ENCODE measurements around the gene HDAC6. TPM values are rescaled to one million over a fixed set of nuclear protein-coding genes. Genes with fewer than 3 reads are reported as not detected.

The HDAC6 gene
- polyA plus RNA-seq (ENCODE audit: insufficient read length in 3 of 3) = 100 to 1,000 TPM; 165 to 202 (median 198) TPM
- long read RNA-seq, donor 1, full-length matches to known transcripts = 3 of 15 reads
- long read RNA-seq, donor 1, partial matches to known transcripts = 12 of 15 reads
- long read RNA-seq, donor 1, other reads (novel, unspliced or antisense) = 0 of 15 reads
- long read RNA-seq, donor 2, full-length matches to known transcripts = 7 of 13 reads
- long read RNA-seq, donor 2, partial matches to known transcripts = 6 of 13 reads
- long read RNA-seq, donor 2, other reads (novel, unspliced or antisense) = 0 of 13 reads
- long read RNA-seq, donor 3, full-length matches to known transcripts = 5 of 21 reads
- long read RNA-seq, donor 3, partial matches to known transcripts = 16 of 21 reads
- long read RNA-seq, donor 3, other reads (novel, unspliced or antisense) = 0 of 21 reads
- long read RNA-seq, donor 4, full-length matches to known transcripts = 7 of 30 reads
- long read RNA-seq, donor 4, partial matches to known transcripts = 23 of 30 reads
- long read RNA-seq, donor 4, other reads (novel, unspliced or antisense) = 0 of 30 reads
- long read RNA-seq, donor 5, full-length matches to known transcripts = 3 of 3 reads
- long read RNA-seq, donor 5, partial matches to known transcripts = 0 of 3 reads
- long read RNA-seq, donor 5, other reads (novel, unspliced or antisense) = 0 of 3 reads
- long read RNA-seq, donor 6, full-length matches to known transcripts = 9 of 27 reads
- long read RNA-seq, donor 6, partial matches to known transcripts = 18 of 27 reads
- long read RNA-seq, donor 6, other reads (novel, unspliced or antisense) = 0 of 27 reads
- long read RNA-seq, donor 7, full-length matches to known transcripts = 9 of 138 reads
- long read RNA-seq, donor 7, partial matches to known transcripts = 129 of 138 reads
- long read RNA-seq, donor 7, other reads (novel, unspliced or antisense) = 0 of 138 reads
- long read RNA-seq, donor 8, full-length matches to known transcripts = 3 of 10 reads
- long read RNA-seq, donor 8, partial matches to known transcripts = 7 of 10 reads
- long read RNA-seq, donor 8, other reads (novel, unspliced or antisense) = 0 of 10 reads
- long read RNA-seq, donor 9, full-length matches to known transcripts = 3 of 25 reads
- long read RNA-seq, donor 9, partial matches to known transcripts = 22 of 25 reads
- long read RNA-seq, donor 9, other reads (novel, unspliced or antisense) = 0 of 25 reads
- long read RNA-seq, donor 10, full-length matches to known transcripts = 10 of 43 reads
- long read RNA-seq, donor 10, partial matches to known transcripts = 33 of 43 reads
- long read RNA-seq, donor 10, other reads (novel, unspliced or antisense) = 0 of 43 reads
- long read RNA-seq, donor 11, partial matches to known transcripts = 13 of 20 reads
- long read RNA-seq, donor 11, other reads (novel, unspliced or antisense) = 0 of 20 reads
- long read RNA-seq, donor 12, full-length matches to known transcripts = 11 of 45 reads
- long read RNA-seq, donor 12, partial matches to known transcripts = 34 of 45 reads
- long read RNA-seq, donor 12, other reads (novel, unspliced or antisense) = 0 of 45 reads
- long read RNA-seq, donor 13, partial matches to known transcripts = 16 of 18 reads
- long read RNA-seq, donor 13, other reads (novel, unspliced or antisense) = 0 of 18 reads
- long read RNA-seq, donor 14, full-length matches to known transcripts = 15 of 58 reads
- long read RNA-seq, donor 14, partial matches to known transcripts = 43 of 58 reads
- long read RNA-seq, donor 14, other reads (novel, unspliced or antisense) = 0 of 58 reads
- long read RNA-seq, donor 15, full-length matches to known transcripts = 11 of 22 reads
- long read RNA-seq, donor 15, partial matches to known transcripts = 11 of 22 reads
- long read RNA-seq, donor 15, other reads (novel, unspliced or antisense) = 0 of 22 reads
- long read RNA-seq, donor 16, full-length matches to known transcripts = 7 of 45 reads
- long read RNA-seq, donor 16, partial matches to known transcripts = 38 of 45 reads
- long read RNA-seq, donor 16, other reads (novel, unspliced or antisense) = 0 of 45 reads

- peak; percentile 97 for DNase-seq
Observed at GRCh38 chrX:48801280-48802088, at the start of gene HDAC6. HDAC6 (plus strand) TSS chrX:48802067; CDS start chrX:48802693, 626 bp downstream.

DNA sequence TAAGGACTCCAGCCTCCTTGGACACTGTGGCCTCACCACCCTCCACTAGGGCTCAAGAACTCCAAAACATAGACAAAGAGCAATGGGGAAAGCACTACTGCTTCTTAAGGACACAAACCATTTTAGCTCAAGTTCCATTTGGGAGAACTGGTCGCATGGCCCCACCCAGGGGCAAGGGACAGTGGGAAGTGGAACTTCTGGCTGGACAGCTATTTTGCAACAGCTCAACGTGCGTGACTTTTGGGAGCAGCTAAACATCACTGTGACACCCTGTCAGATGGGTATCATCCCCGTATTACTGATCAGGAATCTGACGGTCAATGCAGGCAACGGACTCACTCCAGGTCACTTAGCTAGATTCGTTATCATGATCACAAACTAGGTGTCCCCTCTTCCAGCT, 49.4 kb upstream of the HDAC6 start:
- no peak for DNase-seq

DNA sequence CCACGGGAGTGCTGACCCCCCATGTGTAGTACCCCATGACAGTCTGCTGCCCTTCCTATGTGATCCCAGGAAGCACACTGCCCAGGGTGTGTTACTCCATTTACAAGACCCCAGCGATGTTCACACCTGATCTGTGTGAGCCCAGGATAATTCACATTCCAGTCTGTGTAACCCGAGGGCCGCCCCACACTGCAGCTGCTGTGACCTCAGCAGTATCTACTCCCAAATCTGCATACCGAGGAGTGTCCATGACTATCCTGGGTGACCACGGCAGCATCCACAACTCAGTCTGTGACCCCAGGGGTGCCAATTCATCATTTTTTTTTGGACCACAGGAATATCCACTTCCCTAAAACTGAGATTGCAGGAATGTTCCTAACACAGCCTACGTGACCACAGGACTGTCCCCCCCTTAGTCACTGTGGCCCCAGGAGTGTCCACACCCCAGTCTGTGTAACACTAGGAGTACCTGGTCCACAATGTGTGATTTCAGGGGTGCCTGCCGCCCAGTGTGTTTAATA, 48.1 kb upstream of the HDAC6 start:
- DNase-seq = no peak

- DNase-seq = no peak
Observed at GRCh38 chrX:48754238-48754637, 47.6 kb upstream of the HDAC6 start.

DNA sequence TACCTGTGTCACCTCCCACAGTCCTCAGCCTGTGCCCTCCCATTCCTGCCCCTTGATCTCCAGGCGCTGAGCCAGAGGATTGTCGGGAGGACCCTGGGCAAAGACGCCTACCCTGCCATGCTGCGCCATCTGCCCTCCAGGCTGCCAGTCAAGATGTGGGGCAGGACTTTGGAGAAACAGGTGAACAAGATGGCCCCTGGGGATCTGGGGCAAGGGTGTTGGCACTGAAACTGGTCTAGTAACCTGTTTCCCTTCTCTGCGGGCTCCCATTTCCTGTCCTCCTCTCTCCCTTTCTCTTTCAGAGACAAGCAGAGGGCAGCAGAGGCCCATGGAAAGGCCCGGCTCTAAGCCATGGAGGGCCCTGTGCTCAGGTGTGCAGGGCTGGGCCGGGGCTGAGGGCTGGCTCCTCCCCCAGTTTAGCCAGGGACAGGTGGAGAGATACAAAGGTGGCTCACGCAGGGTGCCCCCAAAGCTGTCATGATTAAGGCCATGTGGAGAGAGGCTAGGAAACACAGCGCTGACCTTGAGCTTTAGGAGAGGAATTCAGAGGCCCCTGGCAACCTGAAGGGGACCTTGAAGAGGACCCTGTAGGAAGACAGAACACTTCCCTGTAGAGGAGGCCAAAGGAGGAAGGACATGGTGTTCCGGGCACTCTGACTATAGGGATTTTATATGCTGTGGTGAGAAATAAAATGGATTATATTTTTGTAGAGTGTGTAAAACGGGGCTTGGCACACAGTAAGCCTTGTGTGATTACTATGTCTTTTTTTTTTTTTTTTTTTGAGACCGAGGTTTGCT, 40.0 kb upstream of the HDAC6 start, which contains the start of gene GLOD5:
Gene GLOD5 (plus strand): TSS at position 74 of the 798 bp plus-strand sequence. CDS start 44 bp downstream, at position 118.
- peak; percentile 15 for DNase-seq

GRCh38 chrX:48769230-48769629, 32.6 kb upstream of the HDAC6 start:
- no peak for DNase-seq

DNA sequence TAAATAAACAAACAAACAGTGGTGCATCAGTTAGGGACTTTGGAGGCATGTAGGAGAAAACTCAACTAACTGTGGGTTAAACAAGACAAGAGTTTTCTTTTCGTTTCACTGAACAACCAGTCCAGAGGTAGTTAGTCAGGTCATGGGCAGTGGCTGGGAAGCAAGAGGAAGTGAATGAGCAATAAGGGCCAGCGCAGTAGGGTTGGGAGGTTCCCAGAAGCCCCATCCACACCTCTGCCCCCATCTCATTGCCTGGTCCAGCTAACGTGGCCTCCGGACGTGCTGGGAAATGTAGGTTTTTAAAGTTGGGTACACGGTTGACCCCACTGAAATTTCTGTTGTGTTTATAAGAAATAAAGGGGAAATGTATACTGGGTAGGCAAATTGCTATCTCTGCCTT, 31.6 kb upstream of the HDAC6 start:
- DNase-seq = no peak

GRCh38 chrX:48772602-48773001, 29.3 kb upstream of the HDAC6 start:
- no peak for DNase-seq

- DNase-seq = no peak
Observed at GRCh38 chrX:48776818-48777439, 24.9 kb upstream of the HDAC6 start.

- no peak for DNase-seq
Observed at GRCh38 chrX:48779399-48779798, 22.5 kb upstream of the HDAC6 start.

DNA sequence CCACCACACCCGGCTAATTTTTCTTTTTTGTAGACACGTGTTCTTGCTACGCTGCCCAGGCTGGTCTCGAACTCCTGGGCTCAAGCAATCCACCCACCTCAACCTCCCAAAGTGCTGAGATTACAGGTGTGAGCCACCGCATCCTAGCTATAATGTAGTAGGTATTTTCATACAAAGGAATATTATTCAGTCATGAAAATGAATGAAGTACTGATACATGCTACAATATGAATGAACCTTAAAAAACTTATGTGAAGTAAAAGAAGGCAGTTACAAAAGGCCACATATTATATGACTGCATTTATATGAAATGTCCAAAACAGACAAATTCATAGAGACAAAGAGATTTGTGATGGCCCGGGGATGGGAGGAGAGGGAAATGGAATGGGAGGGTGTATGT, 20.2 kb upstream of the HDAC6 start:
- DNase-seq = no peak

DNA sequence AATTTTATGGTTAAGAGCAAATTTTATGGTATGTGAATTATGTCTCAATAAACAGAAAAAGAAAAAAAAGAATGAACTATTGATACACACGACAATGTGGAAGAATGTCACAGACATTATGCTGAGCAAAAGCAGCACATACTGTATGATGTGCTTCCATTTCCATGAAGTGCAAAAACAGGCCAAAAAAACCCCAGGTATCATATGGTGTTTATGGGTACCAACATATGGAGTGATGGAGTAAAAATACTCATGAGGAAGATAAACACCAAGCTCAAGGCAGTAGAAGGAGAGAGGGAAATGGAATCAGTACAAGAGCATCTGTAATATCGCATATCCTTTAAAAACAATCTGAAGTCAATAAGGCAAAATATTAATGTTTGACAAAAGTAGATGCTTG, 19.7 kb upstream of the HDAC6 start:
- DNase-seq = no peak

DNA sequence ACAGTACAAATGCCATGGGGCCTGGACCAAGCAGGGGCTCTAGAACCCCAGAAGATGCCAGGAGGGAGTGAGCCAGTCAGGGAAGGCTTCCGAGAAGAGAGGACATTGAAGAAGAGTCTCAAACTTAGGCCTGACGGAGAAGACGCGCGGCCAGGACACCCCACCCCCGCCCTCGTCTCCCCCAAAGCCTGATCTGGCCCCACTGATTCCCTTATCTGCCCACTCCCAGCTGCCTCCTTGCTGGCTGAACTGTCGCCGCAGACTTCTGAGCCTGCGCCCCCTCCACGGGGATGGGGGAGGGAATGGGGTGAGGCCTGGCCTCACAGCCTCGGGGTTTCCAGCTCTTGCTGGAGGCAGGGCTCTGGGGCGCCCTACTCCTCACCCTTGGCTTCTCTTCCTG, 19.1 kb upstream of the HDAC6 start:
- no peak for DNase-seq

- no peak for DNase-seq
Observed at GRCh38 chrX:48784726-48785125, 17.1 kb upstream of the HDAC6 start.

DNA sequence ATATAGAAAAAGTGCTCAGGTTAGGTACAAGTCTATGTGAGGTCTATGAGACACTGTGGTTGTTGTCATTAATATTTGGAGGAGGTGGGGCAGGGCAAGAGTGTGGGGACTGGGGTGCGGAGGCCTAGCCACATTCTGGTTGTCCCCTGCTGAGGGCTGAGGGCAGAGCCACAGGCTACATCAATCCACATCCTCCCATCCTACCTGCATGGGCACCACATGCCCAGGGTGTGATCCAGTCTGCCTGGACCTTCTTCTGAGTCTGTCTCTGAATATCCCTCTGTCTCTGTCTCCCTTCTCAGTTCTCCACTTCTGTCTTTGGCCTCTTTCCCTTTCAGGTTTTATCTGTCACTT, 16.7 kb upstream of the HDAC6 start:
- no peak for DNase-seq

GRCh38 chrX:48785540-48786214, 16.2 kb upstream of the HDAC6 start:
- DNase-seq = no peak

- no peak for DNase-seq
Observed at GRCh38 chrX:48786341-48786800, 15.5 kb upstream of the HDAC6 start, which contains the start of gene GATA1. GATA1 (plus strand) TSS chrX:48786590; CDS start chrX:48791110, 4,520 bp downstream.
